ENCODE data around the gene ZNF714.

DNA sequence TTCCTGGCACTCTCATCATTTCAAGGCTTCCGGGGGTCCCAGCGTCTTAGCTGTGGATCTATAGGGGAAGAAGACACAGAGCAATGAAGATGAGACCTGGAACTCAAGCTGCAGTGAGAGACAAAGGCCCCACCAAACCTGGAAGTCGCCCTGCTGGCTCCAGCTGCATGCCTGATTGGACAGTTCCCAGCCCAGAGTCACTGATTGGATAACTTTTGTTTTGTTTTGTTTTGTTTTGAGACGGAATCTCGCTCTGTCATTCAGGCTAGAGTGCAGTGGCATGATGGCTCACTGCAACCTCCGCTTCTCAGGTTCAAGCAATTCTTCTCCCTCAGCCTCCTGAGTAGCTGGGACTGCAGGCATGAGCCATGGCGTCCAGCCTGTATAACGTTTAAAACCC, 53.4 kb downstream of the ZNF714 start:
- TF ChIP-seq, protein P1, sequence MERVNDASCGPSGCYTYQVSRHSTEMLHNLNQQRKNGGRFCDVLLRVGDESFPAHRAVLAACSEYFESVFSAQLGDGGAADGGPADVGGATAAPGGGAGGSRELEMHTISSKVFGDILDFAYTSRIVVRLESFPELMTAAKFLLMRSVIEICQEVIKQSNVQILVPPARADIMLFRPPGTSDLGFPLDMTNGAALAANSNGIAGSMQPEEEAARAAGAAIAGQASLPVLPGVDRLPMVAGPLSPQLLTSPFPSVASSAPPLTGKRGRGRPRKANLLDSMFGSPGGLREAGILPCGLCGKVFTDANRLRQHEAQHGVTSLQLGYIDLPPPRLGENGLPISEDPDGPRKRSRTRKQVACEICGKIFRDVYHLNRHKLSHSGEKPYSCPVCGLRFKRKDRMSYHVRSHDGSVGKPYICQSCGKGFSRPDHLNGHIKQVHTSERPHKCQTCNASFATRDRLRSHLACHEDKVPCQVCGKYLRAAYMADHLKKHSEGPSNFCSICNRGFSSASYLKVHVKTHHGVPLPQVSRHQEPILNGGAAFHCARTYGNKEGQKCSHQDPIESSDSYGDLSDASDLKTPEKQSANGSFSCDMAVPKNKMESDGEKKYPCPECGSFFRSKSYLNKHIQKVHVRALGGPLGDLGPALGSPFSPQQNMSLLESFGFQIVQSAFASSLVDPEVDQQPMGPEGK (CRISPR knock-in tag; IDR thresholded peaks at IDR 0.05; ENCODE audit: borderline replicate concordance): no peak
- TF ChIP-seq TCF4 (CRISPR knock-in tag; IDR thresholded peaks at IDR 0.05; ENCODE audit: borderline replicate concordance) (no peak), ZFP3 (CRISPR knock-in tag; IDR thresholded peaks at IDR 0.05) (no peak), ISL1 (CRISPR knock-in tag; IDR thresholded peaks at IDR 0.05) (no peak), BACH2 (CRISPR knock-in tag; IDR thresholded peaks at IDR 0.05; ENCODE audit: borderline replicate concordance) (no peak), ZNF565 (CRISPR knock-in tag; conservative IDR thresholded peaks at IDR 0.05; ENCODE audit: low read depth) (no peak), SNAI2 (CRISPR knock-in tag; IDR thresholded peaks at IDR 0.05) (no peak), ZNF70 (CRISPR knock-in tag; IDR thresholded peaks at IDR 0.05) (no peak), CSDC2 (CRISPR knock-in tag; IDR thresholded peaks at IDR 0.05) (no peak)
- TF ChIP-seq, protein P2, sequence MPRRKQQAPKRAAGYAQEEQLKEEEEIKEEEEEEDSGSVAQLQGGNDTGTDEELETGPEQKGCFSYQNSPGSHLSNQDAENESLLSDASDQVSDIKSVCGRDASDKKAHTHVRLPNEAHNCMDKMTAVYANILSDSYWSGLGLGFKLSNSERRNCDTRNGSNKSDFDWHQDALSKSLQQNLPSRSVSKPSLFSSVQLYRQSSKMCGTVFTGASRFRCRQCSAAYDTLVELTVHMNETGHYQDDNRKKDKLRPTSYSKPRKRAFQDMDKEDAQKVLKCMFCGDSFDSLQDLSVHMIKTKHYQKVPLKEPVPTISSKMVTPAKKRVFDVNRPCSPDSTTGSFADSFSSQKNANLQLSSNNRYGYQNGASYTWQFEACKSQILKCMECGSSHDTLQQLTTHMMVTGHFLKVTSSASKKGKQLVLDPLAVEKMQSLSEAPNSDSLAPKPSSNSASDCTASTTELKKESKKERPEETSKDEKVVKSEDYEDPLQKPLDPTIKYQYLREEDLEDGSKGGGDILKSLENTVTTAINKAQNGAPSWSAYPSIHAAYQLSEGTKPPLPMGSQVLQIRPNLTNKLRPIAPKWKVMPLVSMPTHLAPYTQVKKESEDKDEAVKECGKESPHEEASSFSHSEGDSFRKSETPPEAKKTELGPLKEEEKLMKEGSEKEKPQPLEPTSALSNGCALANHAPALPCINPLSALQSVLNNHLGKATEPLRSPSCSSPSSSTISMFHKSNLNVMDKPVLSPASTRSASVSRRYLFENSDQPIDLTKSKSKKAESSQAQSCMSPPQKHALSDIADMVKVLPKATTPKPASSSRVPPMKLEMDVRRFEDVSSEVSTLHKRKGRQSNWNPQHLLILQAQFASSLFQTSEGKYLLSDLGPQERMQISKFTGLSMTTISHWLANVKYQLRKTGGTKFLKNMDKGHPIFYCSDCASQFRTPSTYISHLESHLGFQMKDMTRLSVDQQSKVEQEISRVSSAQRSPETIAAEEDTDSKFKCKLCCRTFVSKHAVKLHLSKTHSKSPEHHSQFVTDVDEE (CRISPR knock-in tag; IDR thresholded peaks at IDR 0.05): no peak
- TF ChIP-seq, protein P3, sequence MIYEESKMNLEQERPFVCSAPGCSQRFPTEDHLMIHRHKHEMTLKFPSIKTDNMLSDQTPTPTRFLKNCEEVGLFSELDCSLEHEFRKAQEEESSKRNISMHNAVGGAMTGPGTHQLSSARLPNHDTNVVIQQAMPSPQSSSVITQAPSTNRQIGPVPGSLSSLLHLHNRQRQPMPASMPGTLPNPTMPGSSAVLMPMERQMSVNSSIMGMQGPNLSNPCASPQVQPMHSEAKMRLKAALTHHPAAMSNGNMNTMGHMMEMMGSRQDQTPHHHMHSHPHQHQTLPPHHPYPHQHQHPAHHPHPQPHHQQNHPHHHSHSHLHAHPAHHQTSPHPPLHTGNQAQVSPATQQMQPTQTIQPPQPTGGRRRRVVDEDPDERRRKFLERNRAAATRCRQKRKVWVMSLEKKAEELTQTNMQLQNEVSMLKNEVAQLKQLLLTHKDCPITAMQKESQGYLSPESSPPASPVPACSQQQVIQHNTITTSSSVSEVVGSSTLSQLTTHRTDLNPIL (CRISPR knock-in tag; IDR thresholded peaks at IDR 0.05; ENCODE audit: low read depth): no peak
- TF ChIP-seq, protein P4, sequence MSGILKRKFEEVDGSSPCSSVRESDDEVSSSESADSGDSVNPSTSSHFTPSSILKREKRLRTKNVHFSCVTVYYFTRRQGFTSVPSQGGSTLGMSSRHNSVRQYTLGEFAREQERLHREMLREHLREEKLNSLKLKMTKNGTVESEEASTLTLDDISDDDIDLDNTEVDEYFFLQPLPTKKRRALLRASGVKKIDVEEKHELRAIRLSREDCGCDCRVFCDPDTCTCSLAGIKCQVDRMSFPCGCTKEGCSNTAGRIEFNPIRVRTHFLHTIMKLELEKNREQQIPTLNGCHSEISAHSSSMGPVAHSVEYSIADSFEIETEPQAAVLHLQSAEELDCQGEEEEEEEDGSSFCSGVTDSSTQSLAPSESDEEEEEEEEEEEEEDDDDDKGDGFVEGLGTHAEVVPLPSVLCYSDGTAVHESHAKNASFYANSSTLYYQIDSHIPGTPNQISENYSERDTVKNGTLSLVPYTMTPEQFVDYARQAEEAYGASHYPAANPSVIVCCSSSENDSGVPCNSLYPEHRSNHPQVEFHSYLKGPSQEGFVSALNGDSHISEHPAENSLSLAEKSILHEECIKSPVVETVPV (CRISPR knock-in tag; IDR thresholded peaks at IDR 0.05): no peak
